ENCODE data around the gene ORMDL1.

ORMDL1 gene, protein sequence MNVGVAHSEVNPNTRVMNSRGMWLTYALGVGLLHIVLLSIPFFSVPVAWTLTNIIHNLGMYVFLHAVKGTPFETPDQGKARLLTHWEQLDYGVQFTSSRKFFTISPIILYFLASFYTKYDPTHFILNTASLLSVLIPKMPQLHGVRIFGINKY

GRCh38 chr2:189783927-189784867, at the start of gene ORMDL1, which contains the start of gene PMS1:
Gene ORMDL1 (minus strand): TSS chr2:189784339. CDS start chr2:189782595, 1,744 bp downstream.
Gene PMS1 (plus strand): TSS chr2:189784450. CDS start chr2:189791810, 7,360 bp downstream.
- Histone ChIP-seq H3K9ac (ENCODE audit: insufficient read length, low read depth) (peak within 1 kb of the TSS; percentile 98), H3K27me3 (ENCODE audit: insufficient read depth, insufficient read length) (no peaks in the 10 kb centered on the region), H3K4me1 (ENCODE audit: insufficient read depth, insufficient read length) (no peaks in the 10 kb centered on the region), H3K36me3 (ENCODE audit: insufficient read depth, insufficient read length, low read length) (peaks cover 62% of the 10 kb centered on the region), H3K4me3 (ENCODE audit: insufficient read length, low read depth) (peak within 1 kb of the TSS; percentile 80), H3K9me3 (ENCODE audit: insufficient read depth, low read length) (no peaks in the 10 kb centered on the region)
- DNase-seq (ENCODE audit: low read depth, low spot score) = peak; percentile 90
- TF ChIP-seq YY1 (IDR thresholded peaks at IDR 0.05; ENCODE audit: insufficient read depth, insufficient read length) (no peak), ZNF274 (IDR thresholded peaks at IDR 0.05; ENCODE audit: low read depth, low read length) (no peak), SUZ12 (IDR thresholded peaks at IDR 0.05; ENCODE audit: extremely low read depth, insufficient read depth, insufficient read length) (no peak)

- no peak for DNase-seq (ENCODE audit: low read depth, low spot score)
- H3K4me3 ChIP-seq (ENCODE audit: insufficient read length, low read depth) = no peak overlapping the region
- no peaks in the 10 kb centered on the region for H3K9me3 ChIP-seq (ENCODE audit: insufficient read depth, low read length)
- no peak for TF ChIP-seq YY1 (IDR thresholded peaks at IDR 0.05; ENCODE audit: insufficient read depth, insufficient read length)
- H3K27me3 ChIP-seq (ENCODE audit: insufficient read depth, insufficient read length) = no peaks in the 10 kb centered on the region
- H3K36me3 ChIP-seq (ENCODE audit: insufficient read depth, insufficient read length, low read length) = peaks cover 5% of the 10 kb centered on the region
- no peak overlapping the region for H3K9ac ChIP-seq (ENCODE audit: insufficient read length, low read depth)
- H3K4me1 ChIP-seq (ENCODE audit: insufficient read depth, insufficient read length) = no peaks in the 10 kb centered on the region
Observed at GRCh38 chr2:189830510-189830909, 46.4 kb upstream of the ORMDL1 start.

GRCh38 chr2:189829102-189829833, 45.1 kb upstream of the ORMDL1 start:
- no peak for DNase-seq (ENCODE audit: low read depth, low spot score)

DNA sequence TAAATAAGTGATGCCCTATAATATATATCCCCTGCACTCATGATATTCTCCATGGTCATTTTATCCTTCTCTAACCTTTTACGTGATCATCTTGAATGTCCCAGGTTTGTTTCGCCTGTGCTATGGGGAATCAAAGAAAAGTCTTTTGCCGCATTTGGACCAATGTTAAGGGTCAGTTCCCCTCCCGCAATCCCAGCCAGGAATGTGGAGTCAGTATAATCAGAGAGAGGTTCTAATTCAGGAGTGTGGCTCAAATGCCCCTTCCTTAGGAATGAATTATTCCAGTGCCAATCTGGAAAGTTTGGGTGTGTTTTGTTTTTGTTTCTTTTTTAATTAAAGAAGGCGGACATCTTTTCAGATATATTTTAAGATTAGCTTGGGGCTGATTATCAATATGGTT, 41.9 kb upstream of the ORMDL1 start:
- Histone ChIP-seq H3K4me1 (ENCODE audit: insufficient read depth, insufficient read length) (no peaks in the 10 kb centered on the region), H3K9ac (ENCODE audit: insufficient read length, low read depth) (no peak overlapping the region), H3K4me3 (ENCODE audit: insufficient read length, low read depth) (no peak overlapping the region), H3K36me3 (ENCODE audit: insufficient read depth, insufficient read length, low read length) (peaks cover 3% of the 10 kb centered on the region), H3K9me3 (ENCODE audit: insufficient read depth, low read length) (no peaks in the 10 kb centered on the region), H3K27me3 (ENCODE audit: insufficient read depth, insufficient read length) (no peaks in the 10 kb centered on the region)
- no peak for DNase-seq (ENCODE audit: low read depth, low spot score)
- no peak for TF ChIP-seq ZNF274 (IDR thresholded peaks at IDR 0.05; ENCODE audit: low read depth, low read length)
- TF ChIP-seq SUZ12 (IDR thresholded peaks at IDR 0.05; ENCODE audit: extremely low read depth, insufficient read depth, insufficient read length) = no peak
- no peak for TF ChIP-seq YY1 (IDR thresholded peaks at IDR 0.05; ENCODE audit: insufficient read depth, insufficient read length)

More at GRCh38 chr2:189829102-189829833, 45.1 kb upstream of the ORMDL1 start:
- TF ChIP-seq YY1 (IDR thresholded peaks at IDR 0.05; ENCODE audit: insufficient read depth, insufficient read length) = no peak
- no peaks in the 10 kb centered on the region for H3K9me3 ChIP-seq (ENCODE audit: insufficient read depth, low read length)
- H3K4me3 ChIP-seq (ENCODE audit: insufficient read length, low read depth) = no peak overlapping the region
- H3K4me1 ChIP-seq (ENCODE audit: insufficient read depth, insufficient read length) = no peaks in the 10 kb centered on the region
- H3K9ac ChIP-seq (ENCODE audit: insufficient read length, low read depth) = no peak overlapping the region
- H3K36me3 ChIP-seq (ENCODE audit: insufficient read depth, insufficient read length, low read length) = peaks cover 5% of the 10 kb centered on the region
- H3K27me3 ChIP-seq (ENCODE audit: insufficient read depth, insufficient read length) = no peaks in the 10 kb centered on the region

DNA sequence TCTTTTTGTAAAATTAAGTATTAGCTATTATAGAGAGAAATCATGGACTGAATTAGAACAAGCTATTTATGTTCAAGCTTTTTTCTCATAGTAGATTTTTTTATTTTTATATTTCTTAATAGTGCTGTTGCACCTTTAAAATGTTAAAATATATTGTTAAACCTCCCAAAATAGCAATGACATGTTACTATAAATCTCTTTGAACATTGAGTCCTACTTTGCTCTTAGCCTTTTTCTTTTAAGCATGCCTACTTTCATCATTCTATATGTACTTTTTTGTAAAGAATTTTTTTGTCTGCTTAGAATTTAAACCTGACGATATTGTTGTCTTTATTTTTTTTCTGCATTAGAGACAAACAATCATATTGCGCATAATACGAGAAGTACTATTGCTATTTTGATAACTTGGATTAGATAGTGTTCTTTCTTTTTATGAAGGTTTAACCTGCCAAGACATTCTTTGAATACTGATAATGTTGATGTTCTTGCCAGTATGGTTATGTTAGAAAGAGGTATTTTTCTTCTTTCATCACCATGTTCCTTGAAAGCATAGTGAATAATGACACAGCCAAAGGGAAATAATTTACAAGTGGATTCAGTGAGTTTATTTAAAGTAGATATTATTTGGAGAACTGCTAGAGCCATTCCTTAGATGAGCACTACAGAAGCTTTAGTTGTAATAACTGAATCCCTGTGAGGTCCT, 40.7 kb upstream of the ORMDL1 start:
- Histone ChIP-seq H3K4me1 (ENCODE audit: insufficient read depth, insufficient read length) (no peaks in the 10 kb centered on the region), H3K27me3 (ENCODE audit: insufficient read depth, insufficient read length) (no peaks in the 10 kb centered on the region), H3K36me3 (ENCODE audit: insufficient read depth, insufficient read length, low read length) (peaks cover 12% of the 10 kb centered on the region), H3K9ac (ENCODE audit: insufficient read length, low read depth) (no peak overlapping the region), H3K4me3 (ENCODE audit: insufficient read length, low read depth) (no peak overlapping the region), H3K9me3 (ENCODE audit: insufficient read depth, low read length) (no peaks in the 10 kb centered on the region)
- TF ChIP-seq SUZ12 (IDR thresholded peaks at IDR 0.05; ENCODE audit: extremely low read depth, insufficient read depth, insufficient read length) (no peak), YY1 (IDR thresholded peaks at IDR 0.05; ENCODE audit: insufficient read depth, insufficient read length) (no peak), ZNF274 (IDR thresholded peaks at IDR 0.05; ENCODE audit: low read depth, low read length) (no peak)
- no peak for DNase-seq (ENCODE audit: low read depth, low spot score)

DNA sequence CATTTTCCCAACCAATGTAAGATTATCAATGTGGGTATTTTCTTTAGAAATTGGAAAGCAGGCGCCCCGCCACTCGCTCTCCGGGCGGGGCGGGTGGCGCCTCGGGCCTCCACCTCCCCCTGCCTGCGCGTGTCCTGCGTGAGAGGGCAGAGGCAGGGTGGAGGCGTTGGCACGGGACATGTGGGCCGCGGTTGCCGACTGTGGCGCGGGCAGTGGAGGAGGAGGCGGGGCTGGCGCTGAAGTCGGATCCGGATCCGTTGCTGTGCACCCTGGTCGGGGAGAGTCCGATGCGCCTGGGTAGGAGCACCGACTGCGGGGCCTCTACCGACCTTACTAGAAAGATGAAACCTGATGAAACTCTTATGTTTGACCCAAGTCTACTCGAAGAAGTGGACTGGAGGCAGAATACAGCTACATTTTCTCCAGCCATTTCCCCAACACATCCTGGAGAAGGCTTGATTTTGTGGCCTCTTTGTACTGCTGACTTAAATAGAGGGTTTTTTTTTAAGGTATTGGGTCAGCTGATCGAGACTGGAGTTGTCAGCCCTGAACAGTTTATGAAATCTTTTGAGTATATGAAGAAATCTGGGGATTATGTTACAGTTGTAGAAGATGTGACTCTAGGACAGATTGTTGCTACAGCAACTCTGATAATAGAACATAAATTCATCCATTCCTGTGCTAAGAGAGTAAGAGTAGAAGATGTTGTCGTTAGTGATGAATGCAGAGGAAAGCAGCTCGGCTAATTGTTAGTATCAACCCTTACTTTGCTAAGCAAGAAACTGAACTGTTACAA, 38.0 kb upstream of the ORMDL1 start:
- TF ChIP-seq SUZ12 (IDR thresholded peaks at IDR 0.05; ENCODE audit: extremely low read depth, insufficient read depth, insufficient read length) = no peak
- no peak for TF ChIP-seq ZNF274 (IDR thresholded peaks at IDR 0.05; ENCODE audit: low read depth, low read length)
- no peak for TF ChIP-seq YY1 (IDR thresholded peaks at IDR 0.05; ENCODE audit: insufficient read depth, insufficient read length)
- Histone ChIP-seq H3K9ac (ENCODE audit: insufficient read length, low read depth) (no peak overlapping the region), H3K27me3 (ENCODE audit: insufficient read depth, insufficient read length) (no peaks in the 10 kb centered on the region), H3K4me3 (ENCODE audit: insufficient read length, low read depth) (no peak overlapping the region), H3K36me3 (ENCODE audit: insufficient read depth, insufficient read length, low read length) (peaks cover 24% of the 10 kb centered on the region), H3K9me3 (ENCODE audit: insufficient read depth, low read length) (no peaks in the 10 kb centered on the region), H3K4me1 (ENCODE audit: insufficient read depth, insufficient read length) (no peaks in the 10 kb centered on the region)
- no peak for DNase-seq (ENCODE audit: low read depth, low spot score)

Data from NT2/D1 (cell line).